HCT116 (cell line): Measurements from ENCODE around the gene CAB39L. TPM values are rescaled to one million over a fixed set of nuclear protein-coding genes. Genes with fewer than 3 reads are reported as not detected.

ENCODE experiments used
- ATAC-seq: fragments of 200-7000 bp; cut with Tn5 transposase; 2 replicates; pipeline ENCODE4 v1.9.1; 2020; ENCODE audit warnings: mild to moderate bottlenecking, moderate library complexity
- BruUV-seq: library from RNA; stranded (reverse); fragments of 400-500 nt; replicated peaks from 2 replicates; lab custom pipeline; 2021; lab: Mats Ljungman, UMichigan
- CTCF ChIA-PET: fragments of 300-600 bp; sonication (Branson Sonifier 250); formaldehyde crosslinking; loops from one replicate; lab custom pipeline; 2021; ENCODE audit warnings: antibody characterized with exemption; lab: Charles Lee
- POLR2A ChIA-PET: fragments of 300-600, 350-600 bp; sonication (Branson Sonifier 250); formaldehyde crosslinking; loops from one replicate; lab custom pipeline; 2021; ENCODE audit warnings: antibody characterized with exemption; lab: Charles Lee
- RAD21 ChIA-PET, 2 experiments: fragments of 300-600 bp; sonication (Branson Sonifier 250); formaldehyde crosslinking; loops; one replicate each; lab custom pipeline; 2023; ENCODE audit warnings: low total read pairs in 2 of 2; ENCODE audit not compliant: uncharacterized antibody in 2 of 2, unreplicated experiment in 2 of 2, low non-redundant PET in 1 of 2; lab: Charles Lee
- DNase-seq: peaks from one replicate; pipeline ENCODE4 v3.0.0-alpha.2; 2010; ENCODE audit warnings: low read depth, low spot score
- H2AFZ ChIP-seq: fragments of 200-600 bp; shearing (Covaris generic), sonication (generic); 2 replicates; pipeline ENCODE4 v1.6.1; 2017; ENCODE audit warnings: low read depth, mixed run types, mixed read lengths, antibody characterized with exemption, low read length; ENCODE audit not compliant: poor library complexity, severe bottlenecking
- H3K27ac ChIP-seq: 2 replicates; pipeline ENCODE4 v1.5.1; 2012; ENCODE audit warnings: low read depth, low read length
- H3K27me3 ChIP-seq: fragments of 200-600 bp; sonication (generic); 2 replicates; pipeline ENCODE4 v1.6.1; 2016; ENCODE audit warnings: mixed run types, low read length, mixed read lengths; ENCODE audit not compliant: insufficient read depth
- H3K36me3 ChIP-seq, 2 experiments: fragments of 200-500 bp in 1 of 2; fragments of 200-600 bp in 1 of 2; sonication (Bioruptor generic) in 1 of 2; sonication (generic) in 1 of 2; 2 replicates each; pipeline versions ENCODE4 v1.5.1 to v1.6.1; 2014 to 2016; ENCODE audit warnings: low read length in 2 of 2, inconsistent platforms in 1 of 2, mixed read lengths in 1 of 2, mixed run types in 1 of 2; ENCODE audit not compliant: insufficient read depth in 2 of 2, control insufficient read depth in 1 of 2
- H3K4me1 ChIP-seq, 2 experiments: fragments of 200-600 bp in 1 of 2; sonication (generic) in 1 of 2; 2 replicates each; pipeline versions ENCODE4 v1.5.1 to v1.6.1; 2012 to 2017; ENCODE audit warnings: low read length in 2 of 2, inconsistent platforms in 1 of 2, mild to moderate bottlenecking in 1 of 2, mixed read lengths in 1 of 2, mixed run types in 1 of 2, moderate library complexity in 1 of 2; ENCODE audit not compliant: insufficient read depth in 2 of 2, control insufficient read depth in 1 of 2
- H3K4me2 ChIP-seq: fragments of 200-600 bp; sonication (generic); 2 replicates; pipeline ENCODE4 v1.6.1; 2017; ENCODE audit warnings: mixed run types, low read length, mixed read lengths
- H3K4me3 ChIP-seq, 2 experiments: fragments of 200-600 bp in 1 of 2; sonication (generic) in 1 of 2; replicated peaks in 1 of 2; 2 replicates each; pipeline ENCODE4 v1.5.1; 2011 to 2016; ENCODE audit warnings: low read length in 2 of 2, control low read depth in 1 of 2, low read depth in 1 of 2, mild to moderate bottlenecking in 1 of 2, mixed read lengths in 1 of 2, mixed run types in 1 of 2
- H3K79me2 ChIP-seq: fragments of 200-600 bp; sonication (generic); 2 replicates; pipeline ENCODE4 v1.6.1; 2017; ENCODE audit warnings: mild to moderate bottlenecking, mixed run types, low read length, moderate library complexity, mixed read lengths; ENCODE audit not compliant: insufficient read depth
- H3K9ac ChIP-seq: fragments of 200-600 bp; sonication (generic); 2 replicates; pipeline ENCODE4 v1.6.1; 2016; ENCODE audit warnings: low read length, mixed read lengths
- H3K9me2 ChIP-seq: fragments of 200-600 bp; sonication (generic), shearing (Covaris generic); 2 replicates; pipeline ENCODE4 v1.6.1; 2017; ENCODE audit warnings: mixed run types, mild to moderate bottlenecking, moderate library complexity; ENCODE audit not compliant: insufficient read depth
- H3K9me3 ChIP-seq, 2 experiments: fragments of 200-500 bp in 1 of 2; fragments of 200-600 bp in 1 of 2; sonication (Bioruptor generic) in 1 of 2; sonication (generic) in 1 of 2; 2 replicates each; pipeline ENCODE4 v1.6.1; 2014 to 2017; ENCODE audit warnings: low read length in 2 of 2, mixed read lengths in 2 of 2, inconsistent platforms in 1 of 2, low read depth in 1 of 2, mild to moderate bottlenecking in 1 of 2, mixed run types in 1 of 2, moderate library complexity in 1 of 2; ENCODE audit not compliant: control insufficient read depth in 1 of 2, insufficient read depth in 1 of 2
- H4K20me1 ChIP-seq: fragments of 200-600 bp; sonication (generic), shearing (Covaris generic); 2 replicates; pipeline ENCODE4 v1.6.1; 2017; ENCODE audit warnings: mixed run types, mild to moderate bottlenecking, moderate library complexity; ENCODE audit not compliant: insufficient read depth
- ATF3 ChIP-seq: IDR thresholded peaks from 2 replicates; pipeline ENCODE4 v1.6.1; 2012
- CEBPB ChIP-seq: IDR thresholded peaks from 2 replicates; pipeline ENCODE4 v1.6.1; 2012; ENCODE audit warnings: low read depth
- EGR1 ChIP-seq: IDR thresholded peaks from 2 replicates; pipeline ENCODE4 v1.6.1; 2012; ENCODE audit warnings: low read depth
- EZH2 ChIP-seq: fragments of 200-600 bp; sonication (generic); IDR thresholded peaks from 2 replicates; pipeline ENCODE4 v1.6.1; 2017; ENCODE audit warnings: antibody characterized with exemption, mixed run types
- FOSL1 ChIP-seq: IDR thresholded peaks from 2 replicates; pipeline ENCODE4 v1.6.1; 2012; ENCODE audit warnings: low read depth
- JUND ChIP-seq: IDR thresholded peaks from 2 replicates; pipeline ENCODE4 v1.6.1; 2012
- POLR2A ChIP-seq: IDR thresholded peaks from 2 replicates; pipeline ENCODE4 v1.7.0; 2011; ENCODE audit warnings: borderline replicate concordance; ENCODE audit not compliant: insufficient read depth, insufficient read length; ENCODE audit errors: extremely low read depth
- RAD21 ChIP-seq: IDR thresholded peaks from 2 replicates; pipeline ENCODE4 v1.6.1; 2012; ENCODE audit warnings: low read depth, mild to moderate bottlenecking
- SP1 ChIP-seq: IDR thresholded peaks from 2 replicates; pipeline ENCODE4 v1.6.1; 2012; ENCODE audit warnings: low read depth
- TCF7L2 ChIP-seq: IDR thresholded peaks from 2 replicates; pipeline ENCODE4 v1.7.0; 2011; ENCODE audit warnings: borderline replicate concordance, inconsistent platforms; ENCODE audit not compliant: insufficient read depth, insufficient read length; ENCODE audit errors: extremely low read depth
- YY1 ChIP-seq: IDR thresholded peaks from 2 replicates; pipeline ENCODE4 v1.6.1; 2011; ENCODE audit warnings: low read length, low read depth, moderate library complexity, mild to moderate bottlenecking; ENCODE audit not compliant: insufficient replicate concordance; ENCODE audit errors: extremely low read depth
- ZBTB33 ChIP-seq: IDR thresholded peaks from 2 replicates; pipeline ENCODE4 v1.6.1; 2011; ENCODE audit warnings: mild to moderate bottlenecking, low read length, moderate library complexity; ENCODE audit not compliant: insufficient replicate concordance; ENCODE audit errors: extremely low read depth
- ZNF274 ChIP-seq: fragments of 200-500 bp; sonication (Bioruptor generic); IDR thresholded peaks from 2 replicates; pipeline ENCODE4 v1.6.1; 2014; ENCODE audit warnings: mild to moderate bottlenecking, low read depth, low read length, inconsistent platforms
- intact Hi-C: fragments of 100-400 bp; cut with micrococcal nuclease; formaldehyde crosslinking; loops from 2 replicates; pipeline ENCODE4 v1.10.0; 2022
- total RNA-seq: library from RNA; stranded (reverse); gene quantifications from one replicate; pipeline ENCODE4 v1.2.1, GENCODE V29; 2021; ENCODE audit not compliant: unreplicated experiment

CAB39L gene
- total RNA-seq, 1 experiment from 2014 or later = 6.1 TPM

GRCh38 chr13:49371943-49372613, 71.8 kb downstream of the CAB39L start:
- H3K4me1 ChIP-seq = peaks cover 2 to 14% of the 10 kb centered on the region in 2 experiments; a peak in 2 of 4 replicates
- H3K27ac ChIP-seq = no peak overlapping the region
- H3K36me3 ChIP-seq = no peaks in the 10 kb centered on the region
- no peak for TF ChIP-seq ZNF274
- no peak for TF ChIP-seq SP1
- TF ChIP-seq EGR1 = no peak
- TF ChIP-seq FOSL1 = no peak
- TF ChIP-seq ZBTB33 = no peak
- TF ChIP-seq YY1 = no peak
- peak; percentile 81 for TF ChIP-seq TCF7L2
- no peak for TF ChIP-seq EZH2
- TF ChIP-seq JUND = peak; percentile 33; the same call in 1 of the 2 replicates
- no peak for TF ChIP-seq POLR2A
- no peak for TF ChIP-seq ATF3
- TF ChIP-seq RAD21 = no peak
- TF ChIP-seq CEBPB = no peak
- TF ChIP-seq, all 23 proteins: peak for 2
- ATAC-seq (peak; percentile 67), DNase-seq (no peak)
- BruUV-seq = no TSS peak
- ChIA-PET RAD21 (no interaction called here), CTCF (no interaction called here), POLR2A (no interaction called here)
- H4K20me1 ChIP-seq = no peaks in the 10 kb centered on the region; the same call in 1 of the 2 replicates
- H3K9ac ChIP-seq = no peak overlapping the region
- no peak overlapping the region for H3K4me2 ChIP-seq
- no peaks in the 10 kb centered on the region for H3K9me2 ChIP-seq
- H3K4me3 ChIP-seq = no peak overlapping the region
- peaks cover 21% of the 10 kb centered on the region for H3K27me3 ChIP-seq
- no peak overlapping the region for H2AFZ ChIP-seq
- no peaks in the 10 kb centered on the region for H3K9me3 ChIP-seq
- intact Hi-C loops = no loop called here
- H3K79me2 ChIP-seq = no peaks in the 10 kb centered on the region
